Measurements from ENCODE around the gene IRAK2.

Gene IRAK2

GRCh38 chr3:10286596-10287295 lies 122.0 kb downstream of the IRAK2 start:
- no peak for DNase-seq

GRCh38 chr3:10287936-10288574 lies 123.3 kb downstream of the IRAK2 start:
- no peak for DNase-seq

GRCh38 chr3:10288575-10288960 lies 123.8 kb downstream of the IRAK2 start:
- no peak for DNase-seq

- DNase-seq: no peak
These were observed 124.4 kb downstream of the IRAK2 start for GRCh38 chr3:10289077-10289476.

- no peak for DNase-seq
These were observed 125.2 kb downstream of the IRAK2 start for GRCh38 chr3:10289787-10290355.

GRCh38 chr3:10290481-10291176 lies 125.9 kb downstream of the IRAK2 start:
- no peak for DNase-seq

- DNase-seq: no peak
These were observed 126.9 kb downstream of the IRAK2 start for GRCh38 chr3:10291641-10292040.

GRCh38 chr3:10292505-10293419 lies 128.0 kb downstream of the IRAK2 start, which contains the start of gene GHRL:
TSS of gene GHRL (minus strand) at chr3:10292947. CDS start at chr3:10290180, 2,767 bp downstream.
- no peak for DNase-seq
